ENCODE results near the gene DEFB129.
"Not testable (repeated sequence)": the region's sequence is repeated elsewhere in the genome, so short reads cannot be mapped to it uniquely, and the experiment has no call there.

Gene DEFB129

DNA sequence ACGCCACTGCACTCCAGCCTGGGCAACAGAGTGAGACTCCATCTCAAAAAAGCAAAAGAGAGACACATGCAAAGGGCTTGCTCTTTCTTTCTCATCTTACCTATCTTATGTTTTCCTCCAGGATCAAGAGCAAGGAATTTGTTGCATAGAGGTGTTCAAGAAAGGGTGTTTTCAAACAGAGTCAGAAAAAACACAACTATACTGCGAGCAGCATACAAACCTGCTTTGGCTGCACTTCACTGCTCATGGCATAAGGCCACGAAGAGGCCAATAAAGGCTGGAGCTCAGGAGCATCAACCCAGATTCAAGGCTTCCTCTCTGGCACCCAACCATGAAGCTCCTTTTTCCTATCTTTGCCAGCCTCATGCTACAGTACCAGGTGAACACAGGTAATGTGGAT is at the start of gene DEFB129:
Gene DEFB129 (plus strand): TSS at position 301 of the 400 bp plus-strand sequence. CDS start 31 bp downstream, at position 332.
- Mint-ChIP-seq H3K27me3 (peaks cover 2% of the 10 kb centered on the region), H3K4me3 (no peak within 1 kb of the TSS), H3K27ac (peak within 1 kb of the TSS; percentile 63), H3K36me3 (peaks cover 3% of the 10 kb centered on the region), H3K4me1 (peaks cover 16% of the 10 kb centered on the region), H3K9me3 (peaks cover 3% of the 10 kb centered on the region)
- ATAC-seq (ENCODE audit: low read depth) (no peak), DNase-seq (ENCODE audit: low spot score in 2 of 2) (no peak)

DNA sequence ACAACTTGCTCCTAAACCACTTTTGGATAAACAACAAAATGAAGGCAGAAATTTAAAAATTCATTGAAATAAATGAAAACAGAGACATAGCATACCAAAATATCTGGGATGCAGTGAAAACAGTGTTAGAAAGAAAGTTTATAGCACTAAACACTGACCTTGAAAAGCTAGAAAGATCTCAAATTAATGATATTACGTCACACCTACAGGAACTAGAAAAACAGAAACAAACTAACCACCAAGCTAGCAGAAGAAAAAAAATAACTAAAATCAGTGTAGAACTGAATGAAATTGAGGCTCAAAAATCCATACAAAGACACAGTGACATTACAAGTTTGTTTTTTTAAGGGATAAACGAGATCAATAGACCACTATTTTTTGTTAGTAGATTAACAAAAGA is 42.8 kb upstream of the DEFB129 start:
- Mint-ChIP-seq H3K36me3 (peaks cover 2% of the 10 kb centered on the region), H3K4me3 (no peak overlapping the region), H3K9me3 (peaks cover 15% of the 10 kb centered on the region), H3K27ac (no peak overlapping the region), H3K4me1 (no peaks in the 10 kb centered on the region), H3K27me3 (peaks cover 5% of the 10 kb centered on the region)
- no peak for ATAC-seq (ENCODE audit: low read depth)
- no peak for DNase-seq (ENCODE audit: low spot score in 2 of 2)

- no peak overlapping the region for H3K4me3 Mint-ChIP-seq
Observed at GRCh38 chr20:187733-188132, 39.3 kb upstream of the DEFB129 start.

GRCh38 chr20:189611-190010 is 37.4 kb upstream of the DEFB129 start, which contains the start of gene DEFB128:
TSS of gene DEFB128 (minus strand) at chr20:189711. CDS start at chr20:189623, 88 bp downstream.
- Mint-ChIP-seq H3K27me3 (peaks cover 10% of the 10 kb centered on the region), H3K9me3 (peaks cover 8% of the 10 kb centered on the region), H3K36me3 (no peaks in the 10 kb centered on the region), H3K4me1 (no peaks in the 10 kb centered on the region), H3K4me3 (no peak within 1 kb of the TSS), H3K27ac (no peak within 1 kb of the TSS)
- ATAC-seq (ENCODE audit: low read depth) (no peak), DNase-seq (ENCODE audit: low spot score in 2 of 2) (no peak)

More at GRCh38 chr20:187733-188132, 39.3 kb upstream of the DEFB129 start:
- Mint-ChIP-seq H3K27ac (no peak overlapping the region), H3K27me3 (peaks cover 11% of the 10 kb centered on the region), H3K36me3 (peaks cover 2% of the 10 kb centered on the region), H3K9me3 (peaks cover 18% of the 10 kb centered on the region), H3K4me1 (no peaks in the 10 kb centered on the region)
- ATAC-seq (ENCODE audit: low read depth) = no peak
- DNase-seq (ENCODE audit: low spot score in 2 of 2) = no peak

- Mint-ChIP-seq H3K4me1 (no peaks in the 10 kb centered on the region), H3K4me3 (no peak overlapping the region), H3K27ac (no peak overlapping the region), H3K36me3 (no peaks in the 10 kb centered on the region), H3K27me3 (peaks cover 9% of the 10 kb centered on the region), H3K9me3 (peaks cover 2% of the 10 kb centered on the region)
- no peak for DNase-seq (ENCODE audit: low spot score in 2 of 2)
- ATAC-seq (ENCODE audit: low read depth) = no peak
Observed at GRCh38 chr20:198225-198624, 28.8 kb upstream of the DEFB129 start.

DNA sequence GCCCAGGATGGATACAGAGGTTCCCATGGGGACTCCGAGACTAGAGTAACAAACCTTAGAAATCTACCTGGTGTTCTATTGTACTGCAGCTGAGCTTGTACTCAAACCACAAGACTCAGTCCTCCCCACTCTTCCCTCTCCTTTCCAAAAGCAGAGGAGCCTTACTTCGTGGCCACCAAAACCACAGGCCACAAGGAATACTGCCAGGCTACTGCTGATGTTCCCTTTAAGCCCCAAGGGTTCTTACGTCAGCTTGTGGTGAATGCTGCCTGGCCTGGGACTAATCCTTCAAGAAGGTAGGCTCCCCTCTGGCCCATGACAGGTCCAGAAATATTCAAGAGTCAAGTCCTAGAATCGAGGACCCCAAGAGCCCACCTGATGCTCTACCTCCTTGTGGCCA is 27.1 kb upstream of the DEFB129 start:
- Mint-ChIP-seq H3K36me3 (no peaks in the 10 kb centered on the region), H3K4me3 (no peak overlapping the region), H3K27ac (no peak overlapping the region), H3K4me1 (no peaks in the 10 kb centered on the region), H3K27me3 (peaks cover 9% of the 10 kb centered on the region), H3K9me3 (peaks cover 2% of the 10 kb centered on the region)
- no peak for ATAC-seq (ENCODE audit: low read depth)
- no peak for DNase-seq (ENCODE audit: low spot score in 2 of 2)

DNA sequence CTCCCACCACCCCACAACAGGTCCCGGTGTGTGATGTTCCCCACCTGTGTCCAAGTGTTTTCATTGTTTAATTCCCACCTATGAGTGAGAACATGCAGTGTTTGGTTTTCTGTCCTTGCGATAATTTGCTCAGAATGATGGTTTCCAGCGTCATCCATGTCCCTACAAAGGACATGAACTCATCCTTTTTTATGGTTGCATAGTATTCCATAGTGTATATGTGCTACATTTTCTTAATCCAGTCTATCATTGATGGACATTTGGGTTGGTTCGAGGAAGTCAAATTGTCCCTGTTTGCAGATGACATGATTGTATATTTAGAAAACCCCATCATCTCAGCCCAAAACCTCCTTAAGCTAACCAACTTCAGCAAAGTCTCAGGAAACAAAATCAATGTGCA is 23.4 kb upstream of the DEFB129 start:
- H3K4me3 Mint-ChIP-seq; H3K9me3 Mint-ChIP-seq; ATAC-seq (ENCODE audit: low read depth); DNase-seq (ENCODE audit: low spot score in 2 of 2); H3K27me3 Mint-ChIP-seq; H3K4me1 Mint-ChIP-seq; H3K36me3 Mint-ChIP-seq; H3K27ac Mint-ChIP-seq: not testable (repeated sequence)

- H3K27ac Mint-ChIP-seq = no peak overlapping the region
- H3K4me1 Mint-ChIP-seq = no peaks in the 10 kb centered on the region
- peak; percentile 82 for ATAC-seq (ENCODE audit: low read depth)
Observed at GRCh38 chr20:208942-209566, 18.0 kb upstream of the DEFB129 start.

GRCh38 chr20:210809-211502 is 16.1 kb upstream of the DEFB129 start:
- ATAC-seq (ENCODE audit: low read depth) (no peak), DNase-seq (ENCODE audit: low spot score in 2 of 2) (no peak)
- Mint-ChIP-seq H3K36me3 (no peaks in the 10 kb centered on the region), H3K9me3 (no peaks in the 10 kb centered on the region), H3K27me3 (no peaks in the 10 kb centered on the region), H3K27ac (no peak overlapping the region), H3K4me3 (no peak overlapping the region), H3K4me1 (no peaks in the 10 kb centered on the region)

More at GRCh38 chr20:208942-209566, 18.0 kb upstream of the DEFB129 start:
- H3K27me3 Mint-ChIP-seq = no peaks in the 10 kb centered on the region
- H3K4me3 Mint-ChIP-seq = no peak overlapping the region
- no peaks in the 10 kb centered on the region for H3K9me3 Mint-ChIP-seq
- H3K36me3 Mint-ChIP-seq = no peaks in the 10 kb centered on the region
- DNase-seq (ENCODE audit: low spot score in 2 of 2) = peak in 1 of 2 donors; percentile 23

- Mint-ChIP-seq H3K36me3 (no peaks in the 10 kb centered on the region), H3K4me1 (no peaks in the 10 kb centered on the region), H3K27ac (no peak overlapping the region), H3K27me3 (peaks cover 10% of the 10 kb centered on the region), H3K9me3 (no peaks in the 10 kb centered on the region), H3K4me3 (no peak overlapping the region)
- ATAC-seq (ENCODE audit: low read depth) = no peak
- DNase-seq (ENCODE audit: low spot score in 2 of 2) = no peak
Observed at GRCh38 chr20:214383-214782, 12.7 kb upstream of the DEFB129 start.

GRCh38 chr20:215796-216195 is 11.3 kb upstream of the DEFB129 start:
- Mint-ChIP-seq H3K36me3 (no peaks in the 10 kb centered on the region), H3K4me1 (no peaks in the 10 kb centered on the region), H3K9me3 (no peaks in the 10 kb centered on the region), H3K27ac (no peak overlapping the region), H3K4me3 (no peak overlapping the region), H3K27me3 (peaks cover 12% of the 10 kb centered on the region)
- no peak for DNase-seq (ENCODE audit: low spot score in 2 of 2)
- ATAC-seq (ENCODE audit: low read depth) = no peak

DNA sequence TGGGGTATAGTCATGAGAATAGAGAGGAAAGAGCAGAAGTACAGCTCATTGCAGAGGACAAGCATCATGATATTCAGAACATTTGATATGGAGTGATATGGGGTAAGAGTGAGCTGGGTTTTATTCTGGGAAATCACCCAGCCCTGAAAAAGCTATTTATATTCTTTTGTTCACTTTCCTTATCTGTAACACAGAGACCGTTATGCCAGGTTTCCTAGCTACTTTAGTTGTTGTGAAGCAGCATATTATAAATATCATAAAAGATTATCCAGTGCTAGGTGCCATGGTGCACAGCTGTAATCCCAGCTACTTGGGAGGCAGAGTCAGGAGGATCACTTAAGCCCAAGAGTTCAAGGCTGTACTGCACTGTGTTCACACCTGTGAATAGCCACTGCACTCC is 9.8 kb upstream of the DEFB129 start:
- peaks cover 15% of the 10 kb centered on the region for H3K27me3 Mint-ChIP-seq
- H3K4me3 Mint-ChIP-seq = no peak overlapping the region
- H3K4me1 Mint-ChIP-seq = no peaks in the 10 kb centered on the region
- H3K36me3 Mint-ChIP-seq = no peaks in the 10 kb centered on the region
- no peaks in the 10 kb centered on the region for H3K9me3 Mint-ChIP-seq
- no peak for DNase-seq (ENCODE audit: low spot score in 2 of 2)
- H3K27ac Mint-ChIP-seq = no peak overlapping the region
- no peak for ATAC-seq (ENCODE audit: low read depth)

DNA sequence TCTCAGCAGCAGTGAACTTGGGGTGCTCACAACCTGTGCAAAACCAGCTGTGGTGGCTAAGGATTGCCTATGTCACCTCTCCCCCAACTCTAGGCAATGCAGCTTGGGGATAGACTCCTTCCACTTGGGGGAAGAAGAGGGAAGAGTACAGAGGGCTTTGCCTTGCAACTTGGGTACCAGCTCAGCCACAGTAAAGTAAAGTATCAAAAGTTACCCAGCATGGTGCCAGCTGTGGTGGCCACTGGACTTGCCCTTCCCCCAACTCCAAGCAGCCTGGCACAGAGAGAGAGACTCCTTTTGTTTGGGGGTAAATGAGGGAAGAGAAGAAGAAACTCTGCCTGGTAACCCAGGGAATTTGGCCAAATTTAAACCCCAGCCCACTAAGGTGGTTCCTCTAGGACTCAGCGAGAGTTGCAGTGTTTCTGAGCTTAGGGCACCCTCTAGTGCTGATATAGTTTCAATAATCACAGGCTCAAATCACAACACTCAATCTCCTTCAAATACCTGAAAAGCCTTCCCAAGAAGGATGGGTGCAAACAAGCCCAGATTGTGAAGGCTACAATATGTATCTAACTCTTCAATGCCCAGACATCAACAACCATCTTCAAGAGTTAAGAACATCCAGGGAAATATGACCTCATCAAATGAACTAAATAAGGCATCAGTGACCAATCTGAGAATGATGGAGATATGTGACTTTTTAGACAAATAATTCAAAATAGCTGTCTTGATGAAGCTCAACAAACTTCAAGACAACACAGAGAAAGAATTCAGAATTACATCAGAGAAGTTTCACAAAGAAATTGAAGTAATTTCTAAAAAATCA is 7.6 kb upstream of the DEFB129 start:
- H3K27ac Mint-ChIP-seq = no peak overlapping the region
- DNase-seq (ENCODE audit: low spot score in 2 of 2) (no peak), ATAC-seq (ENCODE audit: low read depth) (peak; percentile 39)
- no peaks in the 10 kb centered on the region for H3K36me3 Mint-ChIP-seq
- H3K4me1 Mint-ChIP-seq = no peaks in the 10 kb centered on the region
- H3K9me3 Mint-ChIP-seq = no peaks in the 10 kb centered on the region
- H3K4me3 Mint-ChIP-seq = no peak overlapping the region
- peaks cover 17% of the 10 kb centered on the region for H3K27me3 Mint-ChIP-seq

DNA sequence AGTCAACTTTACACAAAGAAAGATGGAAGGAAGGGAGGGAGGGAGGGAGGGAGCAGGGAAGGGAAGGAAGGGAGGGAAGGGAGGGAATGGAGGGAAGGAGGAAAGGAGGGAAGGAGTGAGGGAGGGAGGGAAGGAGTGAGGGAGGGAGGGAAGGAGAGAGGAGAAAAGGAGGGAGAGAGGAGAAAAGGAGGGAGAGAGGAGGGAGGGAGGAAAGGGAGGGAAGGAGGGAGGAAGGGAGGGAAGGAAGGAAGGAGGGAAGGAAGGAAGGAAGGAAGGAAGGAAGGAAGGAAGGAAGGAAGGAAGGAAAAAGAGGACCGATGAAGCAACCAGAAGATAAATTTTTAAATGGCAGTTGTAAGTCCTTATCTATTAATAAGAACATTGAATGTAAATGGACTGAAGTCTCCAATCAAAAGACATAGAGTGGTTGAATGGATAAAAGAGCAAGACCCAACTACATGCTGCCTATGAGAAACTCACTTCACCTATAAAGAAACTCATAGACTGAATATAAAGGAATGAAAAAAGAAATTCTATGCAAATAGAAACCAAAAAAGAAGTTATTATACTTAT is 5.7 kb upstream of the DEFB129 start:
- no peak overlapping the region for H3K27ac Mint-ChIP-seq
- peaks cover 3% of the 10 kb centered on the region for H3K36me3 Mint-ChIP-seq
- no peak overlapping the region for H3K4me3 Mint-ChIP-seq
- DNase-seq (ENCODE audit: low spot score in 2 of 2) (no peak), ATAC-seq (ENCODE audit: low read depth) (no peak)
- peaks cover 3% of the 10 kb centered on the region for H3K9me3 Mint-ChIP-seq
- H3K27me3 Mint-ChIP-seq = peaks cover 17% of the 10 kb centered on the region
- no peaks in the 10 kb centered on the region for H3K4me1 Mint-ChIP-seq

All from memory B cell (primary cell).